HCT116 (cell line): Measurements from ENCODE around the gene PPP2R5D. TPM values are rescaled to one million over a fixed set of nuclear protein-coding genes. Genes with fewer than 3 reads are reported as not detected.

Experiments
- ATAC-seq: fragments of 200-7000 bp; cut with Tn5 transposase; 2 replicates; pipeline ENCODE4 v1.9.1; 2020; ENCODE audit warnings: mild to moderate bottlenecking, moderate library complexity
- BruUV-seq: library from RNA; stranded (reverse); fragments of 400-500 nt; replicated peaks from 2 replicates; lab custom pipeline; 2021; lab: Mats Ljungman, UMichigan
- CTCF ChIA-PET: fragments of 300-600 bp; sonication (Branson Sonifier 250); formaldehyde crosslinking; loops from one replicate; lab custom pipeline; 2021; ENCODE audit warnings: antibody characterized with exemption; lab: Charles Lee
- POLR2A ChIA-PET: fragments of 300-600, 350-600 bp; sonication (Branson Sonifier 250); formaldehyde crosslinking; loops from one replicate; lab custom pipeline; 2021; ENCODE audit warnings: antibody characterized with exemption; lab: Charles Lee
- RAD21 ChIA-PET, 2 experiments: fragments of 300-600 bp; sonication (Branson Sonifier 250); formaldehyde crosslinking; loops; one replicate each; lab custom pipeline; 2023; ENCODE audit warnings: low total read pairs in 2 of 2; ENCODE audit not compliant: uncharacterized antibody in 2 of 2, unreplicated experiment in 2 of 2, low non-redundant PET in 1 of 2; lab: Charles Lee
- DNase-seq: peaks from one replicate; pipeline ENCODE4 v3.0.0-alpha.2; 2010; ENCODE audit warnings: low read depth, low spot score
- H2AFZ ChIP-seq: fragments of 200-600 bp; shearing (Covaris generic), sonication (generic); 2 replicates; pipeline ENCODE4 v1.6.1; 2017; ENCODE audit warnings: low read depth, mixed run types, mixed read lengths, antibody characterized with exemption, low read length; ENCODE audit not compliant: poor library complexity, severe bottlenecking
- H3K27ac ChIP-seq: 2 replicates; pipeline ENCODE4 v1.5.1; 2012; ENCODE audit warnings: low read depth, low read length
- H3K27me3 ChIP-seq: fragments of 200-600 bp; sonication (generic); 2 replicates; pipeline ENCODE4 v1.6.1; 2016; ENCODE audit warnings: mixed run types, low read length, mixed read lengths; ENCODE audit not compliant: insufficient read depth
- H3K36me3 ChIP-seq, 2 experiments: fragments of 200-500 bp in 1 of 2; fragments of 200-600 bp in 1 of 2; sonication (Bioruptor generic) in 1 of 2; sonication (generic) in 1 of 2; 2 replicates each; pipeline versions ENCODE4 v1.5.1 to v1.6.1; 2014 to 2016; ENCODE audit warnings: low read length in 2 of 2, inconsistent platforms in 1 of 2, mixed read lengths in 1 of 2, mixed run types in 1 of 2; ENCODE audit not compliant: insufficient read depth in 2 of 2, control insufficient read depth in 1 of 2
- H3K4me1 ChIP-seq, 2 experiments: fragments of 200-600 bp in 1 of 2; sonication (generic) in 1 of 2; 2 replicates each; pipeline versions ENCODE4 v1.5.1 to v1.6.1; 2012 to 2017; ENCODE audit warnings: low read length in 2 of 2, inconsistent platforms in 1 of 2, mild to moderate bottlenecking in 1 of 2, mixed read lengths in 1 of 2, mixed run types in 1 of 2, moderate library complexity in 1 of 2; ENCODE audit not compliant: insufficient read depth in 2 of 2, control insufficient read depth in 1 of 2
- H3K4me2 ChIP-seq: fragments of 200-600 bp; sonication (generic); 2 replicates; pipeline ENCODE4 v1.6.1; 2017; ENCODE audit warnings: mixed run types, low read length, mixed read lengths
- H3K4me3 ChIP-seq, 2 experiments: fragments of 200-600 bp in 1 of 2; sonication (generic) in 1 of 2; replicated peaks in 1 of 2; 2 replicates each; pipeline ENCODE4 v1.5.1; 2011 to 2016; ENCODE audit warnings: low read length in 2 of 2, control low read depth in 1 of 2, low read depth in 1 of 2, mild to moderate bottlenecking in 1 of 2, mixed read lengths in 1 of 2, mixed run types in 1 of 2
- H3K79me2 ChIP-seq: fragments of 200-600 bp; sonication (generic); 2 replicates; pipeline ENCODE4 v1.6.1; 2017; ENCODE audit warnings: mild to moderate bottlenecking, mixed run types, low read length, moderate library complexity, mixed read lengths; ENCODE audit not compliant: insufficient read depth
- H3K9ac ChIP-seq: fragments of 200-600 bp; sonication (generic); 2 replicates; pipeline ENCODE4 v1.6.1; 2016; ENCODE audit warnings: low read length, mixed read lengths
- H3K9me2 ChIP-seq: fragments of 200-600 bp; sonication (generic), shearing (Covaris generic); 2 replicates; pipeline ENCODE4 v1.6.1; 2017; ENCODE audit warnings: mixed run types, mild to moderate bottlenecking, moderate library complexity; ENCODE audit not compliant: insufficient read depth
- H3K9me3 ChIP-seq, 2 experiments: fragments of 200-500 bp in 1 of 2; fragments of 200-600 bp in 1 of 2; sonication (Bioruptor generic) in 1 of 2; sonication (generic) in 1 of 2; 2 replicates each; pipeline ENCODE4 v1.6.1; 2014 to 2017; ENCODE audit warnings: low read length in 2 of 2, mixed read lengths in 2 of 2, inconsistent platforms in 1 of 2, low read depth in 1 of 2, mild to moderate bottlenecking in 1 of 2, mixed run types in 1 of 2, moderate library complexity in 1 of 2; ENCODE audit not compliant: control insufficient read depth in 1 of 2, insufficient read depth in 1 of 2
- H4K20me1 ChIP-seq: fragments of 200-600 bp; sonication (generic), shearing (Covaris generic); 2 replicates; pipeline ENCODE4 v1.6.1; 2017; ENCODE audit warnings: mixed run types, mild to moderate bottlenecking, moderate library complexity; ENCODE audit not compliant: insufficient read depth
- CBX3 ChIP-seq: IDR thresholded peaks from 2 replicates; pipeline ENCODE4 v1.6.1; 2012; ENCODE audit warnings: low read depth
- CEBPB ChIP-seq: IDR thresholded peaks from 2 replicates; pipeline ENCODE4 v1.6.1; 2012; ENCODE audit warnings: low read depth
- EGR1 ChIP-seq: IDR thresholded peaks from 2 replicates; pipeline ENCODE4 v1.6.1; 2012; ENCODE audit warnings: low read depth
- EZH2phosphoT487 ChIP-seq: fragments of 200-600 bp; IDR thresholded peaks from 2 replicates; pipeline ENCODE4 v1.6.1; 2018; ENCODE audit warnings: antibody characterized with exemption, borderline replicate concordance
- FOSL1 ChIP-seq: IDR thresholded peaks from 2 replicates; pipeline ENCODE4 v1.6.1; 2012; ENCODE audit warnings: low read depth
- JUND ChIP-seq: IDR thresholded peaks from 2 replicates; pipeline ENCODE4 v1.6.1; 2012
- POLR2A ChIP-seq: IDR thresholded peaks from 2 replicates; pipeline ENCODE4 v1.7.0; 2011; ENCODE audit warnings: borderline replicate concordance; ENCODE audit not compliant: insufficient read depth, insufficient read length; ENCODE audit errors: extremely low read depth
- RAD21 ChIP-seq: IDR thresholded peaks from 2 replicates; pipeline ENCODE4 v1.6.1; 2012; ENCODE audit warnings: low read depth, mild to moderate bottlenecking
- SIN3A ChIP-seq: IDR thresholded peaks from 2 replicates; pipeline ENCODE4 v1.6.1; 2012; ENCODE audit warnings: low read depth
- SP1 ChIP-seq: IDR thresholded peaks from 2 replicates; pipeline ENCODE4 v1.6.1; 2012; ENCODE audit warnings: low read depth
- TCF7L2 ChIP-seq: IDR thresholded peaks from 2 replicates; pipeline ENCODE4 v1.7.0; 2011; ENCODE audit warnings: borderline replicate concordance, inconsistent platforms; ENCODE audit not compliant: insufficient read depth, insufficient read length; ENCODE audit errors: extremely low read depth
- YY1 ChIP-seq: IDR thresholded peaks from 2 replicates; pipeline ENCODE4 v1.6.1; 2011; ENCODE audit warnings: low read length, low read depth, moderate library complexity, mild to moderate bottlenecking; ENCODE audit not compliant: insufficient replicate concordance; ENCODE audit errors: extremely low read depth
- ZNF274 ChIP-seq: fragments of 200-500 bp; sonication (Bioruptor generic); IDR thresholded peaks from 2 replicates; pipeline ENCODE4 v1.6.1; 2014; ENCODE audit warnings: mild to moderate bottlenecking, low read depth, low read length, inconsistent platforms
- intact Hi-C: fragments of 100-400 bp; cut with micrococcal nuclease; formaldehyde crosslinking; loops from 2 replicates; pipeline ENCODE4 v1.10.0; 2022
- total RNA-seq: library from RNA; stranded (reverse); gene quantifications from one replicate; pipeline ENCODE4 v1.2.1, GENCODE V29; 2021; ENCODE audit not compliant: unreplicated experiment
- TF ChIP-seq, protein P1 (sequence below), 3 experiments: fragments of 200-600 bp in 1 of 3; sonication (generic) in 1 of 3; IDR thresholded peaks in 2 of 3; conservative IDR thresholded peaks in 1 of 3; 2 replicates each; pipeline ENCODE4 v1.5.1; 2012 to 2017; ENCODE audit warnings: low read depth in 2 of 3, low read length in 2 of 3, antibody characterized with exemption in 1 of 3, borderline replicate concordance in 1 of 3, control low read depth in 1 of 3, mild to moderate bottlenecking in 1 of 3, mixed read lengths in 1 of 3, mixed run types in 1 of 3, moderate library complexity in 1 of 3; ENCODE audit not compliant: insufficient read depth in 1 of 3
- TF ChIP-seq, protein P2 (sequence below): IDR thresholded peaks from 2 replicates; pipeline ENCODE4 v1.6.1; 2012
- TF ChIP-seq, protein P3 (sequence below): IDR thresholded peaks from 2 replicates; pipeline ENCODE4 v1.6.1; 2011; ENCODE audit warnings: mild to moderate bottlenecking, low read length, moderate library complexity; ENCODE audit not compliant: insufficient replicate concordance; ENCODE audit errors: extremely low read depth
- TF ChIP-seq, protein P4 (sequence below): IDR thresholded peaks from 2 replicates; pipeline ENCODE4 v1.6.1; 2012
- TF ChIP-seq, protein P5 (sequence below): IDR thresholded peaks from 2 replicates; pipeline ENCODE4 v1.6.1; 2012; ENCODE audit warnings: low read depth

PPP2R5D gene
- total RNA-seq, 1 experiment from 2014 or later, result 49.6 TPM

DNA sequence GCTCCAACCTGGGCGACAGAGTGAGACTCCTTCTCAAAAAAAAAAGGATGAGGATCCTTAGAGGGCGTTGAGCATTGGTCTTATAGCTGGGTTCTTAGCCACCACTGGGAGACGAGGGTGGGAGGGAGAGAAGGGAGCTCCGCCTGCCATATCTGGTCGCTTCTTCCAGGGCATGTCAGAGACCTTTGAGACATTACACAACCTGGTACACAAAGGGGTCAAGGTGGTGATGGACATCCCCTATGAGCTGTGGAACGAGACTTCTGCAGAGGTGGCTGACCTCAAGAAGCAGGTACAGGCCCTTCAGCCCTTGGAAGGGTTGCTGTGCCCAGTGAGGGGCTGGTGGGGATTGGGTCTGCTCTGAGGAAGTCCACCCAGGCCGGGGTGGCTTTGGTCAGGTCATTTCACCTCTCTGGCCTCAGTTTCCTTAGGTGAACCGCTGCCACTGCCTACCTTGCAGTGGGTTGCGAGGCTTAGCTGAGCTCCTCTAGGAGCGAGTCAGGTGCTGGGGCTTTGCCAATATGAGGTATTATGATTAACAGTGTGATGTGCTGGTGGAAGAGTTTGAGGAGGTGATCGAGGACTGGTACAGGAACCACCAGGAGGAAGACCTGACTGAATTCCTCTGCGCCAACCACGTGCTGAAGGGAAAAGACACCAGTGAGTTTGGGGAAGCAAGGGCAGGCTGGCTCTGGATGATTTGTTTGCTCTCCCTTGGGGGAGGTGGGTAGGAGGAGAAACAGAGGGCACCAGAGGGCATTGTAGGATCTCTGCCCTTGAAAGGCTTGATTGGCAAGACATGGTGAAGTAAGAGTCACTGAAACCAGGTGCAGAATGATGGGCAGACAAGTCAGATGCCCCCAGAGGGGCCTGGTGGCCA, 46.6 kb upstream of the PPP2R5D start:
- ChIA-PET POLR2A (no interaction called here), RAD21 (no interaction called here), CTCF (no interaction called here)
- H3K36me3 ChIP-seq, result peaks cover 22 to 27% of the 10 kb centered on the region in 2 experiments; a peak in 3 of 4 replicates
- BruUV-seq, result no TSS peak
- no peak overlapping the region for H3K4me2 ChIP-seq
- DNase-seq, result no peak
- H3K4me3 ChIP-seq, result no peak overlapping the region
- no peaks in the 10 kb centered on the region for H3K9me3 ChIP-seq
- H3K79me2 ChIP-seq, result peaks cover 19% of the 10 kb centered on the region
- no peaks in the 10 kb centered on the region for H3K27me3 ChIP-seq
- intact Hi-C loops, result no loop called here
- no peak for ATAC-seq
- H3K27ac ChIP-seq, result no peak overlapping the region
- H3K9ac ChIP-seq, result no peak overlapping the region
- no peak overlapping the region for H2AFZ ChIP-seq
- TF ChIP-seq, protein P1, sequence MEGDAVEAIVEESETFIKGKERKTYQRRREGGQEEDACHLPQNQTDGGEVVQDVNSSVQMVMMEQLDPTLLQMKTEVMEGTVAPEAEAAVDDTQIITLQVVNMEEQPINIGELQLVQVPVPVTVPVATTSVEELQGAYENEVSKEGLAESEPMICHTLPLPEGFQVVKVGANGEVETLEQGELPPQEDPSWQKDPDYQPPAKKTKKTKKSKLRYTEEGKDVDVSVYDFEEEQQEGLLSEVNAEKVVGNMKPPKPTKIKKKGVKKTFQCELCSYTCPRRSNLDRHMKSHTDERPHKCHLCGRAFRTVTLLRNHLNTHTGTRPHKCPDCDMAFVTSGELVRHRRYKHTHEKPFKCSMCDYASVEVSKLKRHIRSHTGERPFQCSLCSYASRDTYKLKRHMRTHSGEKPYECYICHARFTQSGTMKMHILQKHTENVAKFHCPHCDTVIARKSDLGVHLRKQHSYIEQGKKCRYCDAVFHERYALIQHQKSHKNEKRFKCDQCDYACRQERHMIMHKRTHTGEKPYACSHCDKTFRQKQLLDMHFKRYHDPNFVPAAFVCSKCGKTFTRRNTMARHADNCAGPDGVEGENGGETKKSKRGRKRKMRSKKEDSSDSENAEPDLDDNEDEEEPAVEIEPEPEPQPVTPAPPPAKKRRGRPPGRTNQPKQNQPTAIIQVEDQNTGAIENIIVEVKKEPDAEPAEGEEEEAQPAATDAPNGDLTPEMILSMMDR (IDR thresholded peaks at IDR 0.05 in 2 of 3, conservative IDR thresholded peaks at IDR 0.05 in 1 of 3; ENCODE audit: borderline replicate concordance in 1 of 3, insufficient read depth in 1 of 3, low read depth in 2 of 3, low read length in 2 of 3), result no peak
- TF ChIP-seq SP1, result no peak
- TF ChIP-seq RAD21, result no peak
- TF ChIP-seq, protein P2, sequence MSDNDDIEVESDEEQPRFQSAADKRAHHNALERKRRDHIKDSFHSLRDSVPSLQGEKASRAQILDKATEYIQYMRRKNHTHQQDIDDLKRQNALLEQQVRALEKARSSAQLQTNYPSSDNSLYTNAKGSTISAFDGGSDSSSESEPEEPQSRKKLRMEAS, result no peak
- TF ChIP-seq, protein P3, sequence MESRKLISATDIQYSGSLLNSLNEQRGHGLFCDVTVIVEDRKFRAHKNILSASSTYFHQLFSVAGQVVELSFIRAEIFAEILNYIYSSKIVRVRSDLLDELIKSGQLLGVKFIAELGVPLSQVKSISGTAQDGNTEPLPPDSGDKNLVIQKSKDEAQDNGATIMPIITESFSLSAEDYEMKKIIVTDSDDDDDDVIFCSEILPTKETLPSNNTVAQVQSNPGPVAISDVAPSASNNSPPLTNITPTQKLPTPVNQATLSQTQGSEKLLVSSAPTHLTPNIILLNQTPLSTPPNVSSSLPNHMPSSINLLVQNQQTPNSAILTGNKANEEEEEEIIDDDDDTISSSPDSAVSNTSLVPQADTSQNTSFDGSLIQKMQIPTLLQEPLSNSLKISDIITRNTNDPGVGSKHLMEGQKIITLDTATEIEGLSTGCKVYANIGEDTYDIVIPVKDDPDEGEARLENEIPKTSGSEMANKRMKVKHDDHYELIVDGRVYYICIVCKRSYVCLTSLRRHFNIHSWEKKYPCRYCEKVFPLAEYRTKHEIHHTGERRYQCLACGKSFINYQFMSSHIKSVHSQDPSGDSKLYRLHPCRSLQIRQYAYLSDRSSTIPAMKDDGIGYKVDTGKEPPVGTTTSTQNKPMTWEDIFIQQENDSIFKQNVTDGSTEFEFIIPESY, result no peak
- TF ChIP-seq, protein P4, sequence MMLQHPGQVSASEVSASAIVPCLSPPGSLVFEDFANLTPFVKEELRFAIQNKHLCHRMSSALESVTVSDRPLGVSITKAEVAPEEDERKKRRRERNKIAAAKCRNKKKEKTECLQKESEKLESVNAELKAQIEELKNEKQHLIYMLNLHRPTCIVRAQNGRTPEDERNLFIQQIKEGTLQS, result no peak
- TF ChIP-seq SIN3A, result no peak
- no peak for TF ChIP-seq CEBPB
- no peak for TF ChIP-seq TCF7L2
- no peak for TF ChIP-seq POLR2A
- TF ChIP-seq JUND, result no peak
- TF ChIP-seq YY1, result no peak
- TF ChIP-seq EZH2phosphoT487, result no peak
- TF ChIP-seq CBX3, result no peak
- TF ChIP-seq EGR1, result no peak
- TF ChIP-seq ZNF274, result no peak
- TF ChIP-seq, protein P5, sequence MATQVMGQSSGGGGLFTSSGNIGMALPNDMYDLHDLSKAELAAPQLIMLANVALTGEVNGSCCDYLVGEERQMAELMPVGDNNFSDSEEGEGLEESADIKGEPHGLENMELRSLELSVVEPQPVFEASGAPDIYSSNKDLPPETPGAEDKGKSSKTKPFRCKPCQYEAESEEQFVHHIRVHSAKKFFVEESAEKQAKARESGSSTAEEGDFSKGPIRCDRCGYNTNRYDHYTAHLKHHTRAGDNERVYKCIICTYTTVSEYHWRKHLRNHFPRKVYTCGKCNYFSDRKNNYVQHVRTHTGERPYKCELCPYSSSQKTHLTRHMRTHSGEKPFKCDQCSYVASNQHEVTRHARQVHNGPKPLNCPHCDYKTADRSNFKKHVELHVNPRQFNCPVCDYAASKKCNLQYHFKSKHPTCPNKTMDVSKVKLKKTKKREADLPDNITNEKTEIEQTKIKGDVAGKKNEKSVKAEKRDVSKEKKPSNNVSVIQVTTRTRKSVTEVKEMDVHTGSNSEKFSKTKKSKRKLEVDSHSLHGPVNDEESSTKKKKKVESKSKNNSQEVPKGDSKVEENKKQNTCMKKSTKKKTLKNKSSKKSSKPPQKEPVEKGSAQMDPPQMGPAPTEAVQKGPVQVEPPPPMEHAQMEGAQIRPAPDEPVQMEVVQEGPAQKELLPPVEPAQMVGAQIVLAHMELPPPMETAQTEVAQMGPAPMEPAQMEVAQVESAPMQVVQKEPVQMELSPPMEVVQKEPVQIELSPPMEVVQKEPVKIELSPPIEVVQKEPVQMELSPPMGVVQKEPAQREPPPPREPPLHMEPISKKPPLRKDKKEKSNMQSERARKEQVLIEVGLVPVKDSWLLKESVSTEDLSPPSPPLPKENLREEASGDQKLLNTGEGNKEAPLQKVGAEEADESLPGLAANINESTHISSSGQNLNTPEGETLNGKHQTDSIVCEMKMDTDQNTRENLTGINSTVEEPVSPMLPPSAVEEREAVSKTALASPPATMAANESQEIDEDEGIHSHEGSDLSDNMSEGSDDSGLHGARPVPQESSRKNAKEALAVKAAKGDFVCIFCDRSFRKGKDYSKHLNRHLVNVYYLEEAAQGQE, result no peak
- TF ChIP-seq FOSL1, result no peak
- H3K9me2 ChIP-seq, result no peaks in the 10 kb centered on the region
- H4K20me1 ChIP-seq, result no peaks in the 10 kb centered on the region
- no peaks in the 10 kb centered on the region for H3K4me1 ChIP-seq
